DND-41 (cell line): ENCODE measurements around the gene LHX3.

Source experiments
- ATAC-seq: fragments of 200-7000 bp; cut with Tn5 transposase; 3 replicates; pipeline ENCODE4 v1.9.1; 2021; ENCODE audit warnings: low read depth; ENCODE audit not compliant: insufficient read depth
- DNase-seq: peaks from one replicate; pipeline ENCODE4 v3.0.0-alpha.2; 2020
- H2AFZ ChIP-seq: 2 replicates; pipeline ENCODE4 v1.6.0; 2012; ENCODE audit warnings: low read depth, low read length
- H3K27ac ChIP-seq: 2 replicates; pipeline ENCODE4 v1.5.1; 2012; ENCODE audit warnings: low read length, inconsistent platforms
- H3K27me3 ChIP-seq: fragments of 200-600 bp; sonication (generic); 2 replicates; pipeline ENCODE4 v1.6.0; 2012; ENCODE audit warnings: low read length, mild to moderate bottlenecking, inconsistent platforms; ENCODE audit not compliant: insufficient read depth, poor library complexity
- H3K36me3 ChIP-seq: 2 replicates; pipeline ENCODE4 v1.5.1; 2012; ENCODE audit warnings: low read length, inconsistent platforms; ENCODE audit not compliant: insufficient read depth
- H3K4me1 ChIP-seq: 2 replicates; pipeline ENCODE4 v1.5.1; 2012; ENCODE audit warnings: mild to moderate bottlenecking, low read length; ENCODE audit not compliant: insufficient read depth
- H3K4me2 ChIP-seq: 2 replicates; pipeline ENCODE4 v1.6.0; 2012; ENCODE audit warnings: mild to moderate bottlenecking, moderate library complexity, low read length, inconsistent platforms; ENCODE audit not compliant: insufficient read depth
- H3K4me3 ChIP-seq, 2 experiments: fragments of 200-600 bp in 1 of 2; shearing (Covaris generic) in 1 of 2; 2 replicates each; pipeline ENCODE4 v1.5.1; 2012 to 2016; ENCODE audit warnings: inconsistent platforms in 2 of 2, low read length in 2 of 2, mild to moderate bottlenecking in 2 of 2, low read depth in 1 of 2, moderate library complexity in 1 of 2
- H3K79me2 ChIP-seq: 2 replicates; pipeline ENCODE4 v1.6.0; 2012; ENCODE audit warnings: low read length, inconsistent platforms; ENCODE audit not compliant: insufficient read depth
- H3K9ac ChIP-seq: 2 replicates; pipeline ENCODE4 v1.6.0; 2012; ENCODE audit warnings: low read depth, mild to moderate bottlenecking, inconsistent platforms, low read length, moderate library complexity
- H3K9me3 ChIP-seq: 2 replicates; pipeline ENCODE4 v1.5.1; 2012; ENCODE audit warnings: low read length, moderate library complexity, mild to moderate bottlenecking, inconsistent platforms; ENCODE audit not compliant: insufficient read depth, severe bottlenecking
- H4K20me1 ChIP-seq: 2 replicates; pipeline ENCODE4 v1.6.0; 2012; ENCODE audit warnings: low read length; ENCODE audit not compliant: insufficient read depth
- CTCF ChIP-seq: IDR thresholded peaks from 2 replicates; pipeline ENCODE4 v1.5.1; 2012; ENCODE audit warnings: borderline replicate concordance, low read length, moderate library complexity, mild to moderate bottlenecking; ENCODE audit not compliant: poor library complexity, severe bottlenecking; ENCODE audit errors: extremely low read depth
- EZH2 ChIP-seq: IDR thresholded peaks from 3 replicates; pipeline ENCODE4 v1.6.1; 2012; ENCODE audit warnings: borderline replicate concordance, low read depth, mild to moderate bottlenecking, moderate library complexity, low read length, inconsistent platforms; ENCODE audit not compliant: severe bottlenecking

LHX3 gene

DNA sequence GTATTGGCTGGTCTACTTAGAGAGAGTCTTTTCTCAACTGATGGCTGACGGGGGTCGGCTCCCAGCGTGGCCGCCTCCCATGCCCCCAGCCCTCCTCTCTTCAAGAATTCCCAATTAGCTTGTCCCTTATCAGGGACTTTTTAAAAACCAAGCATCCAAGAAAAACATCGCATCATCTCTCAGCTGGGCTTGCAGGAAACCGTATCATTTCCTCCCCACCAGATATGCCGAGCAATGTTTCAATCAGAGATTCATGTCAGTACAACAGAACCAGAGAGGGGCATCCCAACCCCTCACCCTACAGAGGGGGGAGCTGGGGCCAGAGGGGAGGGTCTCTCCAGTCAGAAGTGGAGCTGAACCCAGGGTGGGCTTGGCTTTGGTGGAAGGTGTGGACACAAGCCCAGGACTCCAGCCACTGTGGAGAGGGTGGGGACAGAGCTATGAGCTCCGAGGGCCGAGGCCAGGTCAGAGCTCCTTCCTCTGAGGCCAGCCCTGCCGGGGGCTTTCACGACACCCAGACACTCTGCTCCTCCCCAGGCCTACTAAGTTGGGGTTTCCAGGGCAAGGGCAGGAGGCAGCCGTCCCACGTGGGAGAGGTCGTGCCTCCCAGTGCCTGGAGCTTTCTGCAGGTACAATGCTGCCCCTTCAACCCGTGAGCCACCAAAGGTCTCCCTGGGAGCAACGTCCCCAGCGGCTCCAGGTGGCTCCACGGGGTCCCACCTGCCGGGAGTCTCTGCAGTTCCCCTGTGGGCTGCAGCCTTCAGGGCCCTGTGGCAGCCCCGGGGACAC lies 47.3 kb downstream of the LHX3 start:
- Histone ChIP-seq H3K79me2 (no peaks in the 10 kb centered on the region), H3K4me1 (no peaks in the 10 kb centered on the region), H3K9me3 (no peaks in the 10 kb centered on the region), H3K4me2 (no peak overlapping the region), H3K9ac (no peak overlapping the region), H2AFZ (no peak overlapping the region), H3K36me3 (no peaks in the 10 kb centered on the region), H3K27me3 (no peaks in the 10 kb centered on the region), H4K20me1 (no peaks in the 10 kb centered on the region), H3K4me3 (no peak overlapping the region), H3K27ac (no peak overlapping the region)
- DNase-seq (no peak), ATAC-seq (no peak)
- no peak for TF ChIP-seq EZH2
- no peak for TF ChIP-seq CTCF

DNA sequence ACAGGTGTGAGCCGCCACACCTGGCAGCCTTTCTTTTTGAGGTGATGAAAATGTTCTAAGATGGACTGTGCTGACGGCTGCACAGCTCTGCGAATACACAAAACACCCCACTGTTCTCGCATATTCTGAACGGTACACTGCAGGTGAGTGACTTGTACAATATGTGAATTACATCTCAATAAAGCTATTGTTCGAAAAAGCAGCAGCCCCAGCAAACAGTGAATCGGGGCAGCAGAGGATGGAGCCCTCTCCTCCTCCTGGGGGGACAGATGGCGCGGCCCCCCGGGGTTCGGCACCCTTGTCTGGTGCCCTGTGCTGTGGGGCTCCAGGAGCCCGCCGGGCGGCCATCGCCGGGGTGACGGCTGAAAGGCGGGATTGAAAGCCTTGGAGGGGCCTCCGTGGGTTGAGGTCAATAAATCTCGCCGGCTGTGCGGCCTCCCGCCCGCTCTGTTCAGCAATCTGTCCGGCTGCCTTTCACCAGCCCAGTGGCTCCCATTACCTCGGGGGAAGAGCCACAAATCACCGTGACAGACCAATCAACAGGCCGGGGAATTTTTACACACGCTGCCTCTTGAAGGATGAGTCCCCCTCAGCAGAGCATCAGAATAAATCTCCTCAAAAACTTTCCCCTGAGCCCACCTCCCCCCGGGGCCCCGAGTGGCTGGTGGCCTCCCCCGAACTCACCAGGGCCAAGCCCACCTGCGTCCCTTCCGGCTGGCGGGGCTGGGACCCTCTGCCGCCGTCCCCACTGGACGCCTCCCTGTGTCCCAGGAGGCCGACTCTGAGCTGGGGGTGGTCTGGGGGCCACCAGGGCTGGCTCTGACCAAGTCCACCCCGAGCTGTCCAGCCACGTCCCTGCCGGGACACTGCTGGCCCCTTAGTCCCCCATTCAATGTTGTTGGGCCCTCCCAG lies 48.5 kb downstream of the LHX3 start:
- Histone ChIP-seq H3K4me2 (no peak overlapping the region), H3K9me3 (no peaks in the 10 kb centered on the region), H3K4me3 (no peak overlapping the region), H4K20me1 (no peaks in the 10 kb centered on the region), H3K27ac (no peak overlapping the region), H3K36me3 (no peaks in the 10 kb centered on the region), H3K9ac (no peak overlapping the region), H3K79me2 (no peaks in the 10 kb centered on the region), H3K4me1 (no peaks in the 10 kb centered on the region), H3K27me3 (no peaks in the 10 kb centered on the region), H2AFZ (no peak overlapping the region)
- ATAC-seq (no peak), DNase-seq (no peak)
- no peak for TF ChIP-seq CTCF
- no peak for TF ChIP-seq EZH2

- DNase-seq (no peak), ATAC-seq (no peak)
- H4K20me1 ChIP-seq: no peaks in the 10 kb centered on the region
- H3K4me2 ChIP-seq: no peak overlapping the region
- H3K4me3 ChIP-seq: no peak overlapping the region
- TF ChIP-seq EZH2: no peak
- H3K79me2 ChIP-seq: no peaks in the 10 kb centered on the region
- H3K9me3 ChIP-seq: no peaks in the 10 kb centered on the region
- no peaks in the 10 kb centered on the region for H3K4me1 ChIP-seq
- no peaks in the 10 kb centered on the region for H3K27me3 ChIP-seq
- H3K36me3 ChIP-seq: no peaks in the 10 kb centered on the region
- H3K9ac ChIP-seq: no peak overlapping the region
- H3K27ac ChIP-seq: no peak overlapping the region
- H2AFZ ChIP-seq: no peak overlapping the region
Measured at GRCh38 chr9:136155576-136155975, 49.4 kb downstream of the LHX3 start.

GRCh38 chr9:136154943-136155342 lies 50.0 kb downstream of the LHX3 start:
- no peak overlapping the region for H3K4me2 ChIP-seq
- no peaks in the 10 kb centered on the region for H3K79me2 ChIP-seq
- TF ChIP-seq EZH2 (no peak), CTCF (no peak)
- ATAC-seq: no peak
- DNase-seq: no peak
- H3K4me3 ChIP-seq: no peak overlapping the region
- no peak overlapping the region for H3K27ac ChIP-seq
- H2AFZ ChIP-seq: no peak overlapping the region
- no peaks in the 10 kb centered on the region for H3K27me3 ChIP-seq
- no peaks in the 10 kb centered on the region for H4K20me1 ChIP-seq
- H3K36me3 ChIP-seq: no peaks in the 10 kb centered on the region
- H3K9ac ChIP-seq: no peak overlapping the region
- H3K4me1 ChIP-seq: no peaks in the 10 kb centered on the region
- H3K9me3 ChIP-seq: no peaks in the 10 kb centered on the region
